Memory B cell (primary cell): ENCODE results near the gene STK17B.
"Not testable (repeated sequence)": the region's sequence is repeated elsewhere in the genome, so short reads cannot be mapped to it uniquely, and the experiment has no call there.

Source experiments
- ATAC-seq: fragments of 150-1000 bp; cut with Tn5 transposase; 2 replicates; pipeline ENCODE4 v1.10.0; 2021; ENCODE audit warnings: low read depth, mild to moderate bottlenecking, moderate library complexity
- DNase-seq, 2 donors: peaks; one replicate each; pipeline ENCODE4 v3.0.0; 2022; ENCODE audit warnings: low spot score in 2 of 2
- H3K27ac Mint-ChIP-seq: one replicate; pipeline ENCODE4 v1.8.0; 2022; ENCODE audit warnings: mild to moderate bottlenecking, moderate library complexity, mixed read lengths
- H3K27me3 Mint-ChIP-seq: one replicate; pipeline ENCODE4 v1.8.0; 2022; ENCODE audit warnings: mixed read lengths
- H3K36me3 Mint-ChIP-seq: one replicate; pipeline ENCODE4 v1.8.0; 2022; ENCODE audit warnings: mild to moderate bottlenecking, mixed read lengths
- H3K4me1 Mint-ChIP-seq: one replicate; pipeline ENCODE4 v1.8.0; 2022; ENCODE audit warnings: mixed read lengths
- H3K4me3 Mint-ChIP-seq: one replicate; pipeline ENCODE4 v1.8.0; 2022; ENCODE audit warnings: mild to moderate bottlenecking, moderate library complexity, mixed read lengths
- H3K9me3 Mint-ChIP-seq: one replicate; pipeline ENCODE4 v1.8.0; 2022; ENCODE audit warnings: mixed read lengths

The STK17B gene

DNA sequence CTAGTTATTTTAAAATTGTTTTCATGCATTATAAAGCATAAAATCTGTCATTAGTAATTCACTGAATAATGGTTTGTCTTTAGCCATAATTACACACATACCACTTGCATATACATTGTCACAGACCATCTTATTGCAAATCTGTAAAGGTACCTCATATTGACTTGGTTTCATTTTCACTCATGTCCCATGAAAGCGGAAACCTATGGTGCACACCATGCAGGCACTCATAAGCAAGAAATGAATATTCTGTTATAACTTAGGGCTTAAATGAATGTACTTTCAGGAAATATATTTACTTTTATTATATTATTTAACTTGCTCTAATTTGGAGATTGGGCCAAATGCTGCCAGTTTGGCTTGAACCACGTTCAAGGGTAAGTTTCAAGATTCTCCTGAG, 29.2 kb upstream of the STK17B start:
- no peaks in the 10 kb centered on the region for H3K36me3 Mint-ChIP-seq
- peak overlapping the region; percentile 75 for H3K4me3 Mint-ChIP-seq
- peak overlapping the region; percentile 87 for H3K27ac Mint-ChIP-seq
- ATAC-seq (peak; percentile 94), DNase-seq (no peak)
- peaks cover 21% of the 10 kb centered on the region for H3K4me1 Mint-ChIP-seq
- no peaks in the 10 kb centered on the region for H3K9me3 Mint-ChIP-seq
- no peaks in the 10 kb centered on the region for H3K27me3 Mint-ChIP-seq

GRCh38 chr2:196195758-196196157, 24.4 kb upstream of the STK17B start:
- H3K27ac Mint-ChIP-seq: peak overlapping the region; percentile 0
- no peaks in the 10 kb centered on the region for H3K36me3 Mint-ChIP-seq
- no peaks in the 10 kb centered on the region for H3K9me3 Mint-ChIP-seq
- DNase-seq: no peak
- no peaks in the 10 kb centered on the region for H3K27me3 Mint-ChIP-seq
- peaks cover 10% of the 10 kb centered on the region for H3K4me1 Mint-ChIP-seq
- no peak for ATAC-seq
- no peak overlapping the region for H3K4me3 Mint-ChIP-seq

- Mint-ChIP-seq H3K4me1 (peaks cover 8% of the 10 kb centered on the region), H3K4me3 (no peak overlapping the region), H3K27ac (no peak overlapping the region), H3K27me3 (no peaks in the 10 kb centered on the region), H3K36me3 (no peaks in the 10 kb centered on the region), H3K9me3 (no peaks in the 10 kb centered on the region)
- DNase-seq: no peak
- no peak for ATAC-seq
These were observed 23.9 kb upstream of the STK17B start for GRCh38 chr2:196195302-196195701.

- no peak for DNase-seq
- Mint-ChIP-seq H3K27ac (no peak overlapping the region), H3K9me3 (no peaks in the 10 kb centered on the region), H3K4me3 (no peak overlapping the region), H3K36me3 (no peaks in the 10 kb centered on the region), H3K27me3 (no peaks in the 10 kb centered on the region), H3K4me1 (peaks cover 11% of the 10 kb centered on the region)
- ATAC-seq: no peak
These were observed 20.2 kb upstream of the STK17B start for GRCh38 chr2:196191541-196191940.

GRCh38 chr2:196187898-196188458, 16.6 kb upstream of the STK17B start:
- Mint-ChIP-seq H3K4me3 (no peak overlapping the region), H3K4me1 (peaks cover 21% of the 10 kb centered on the region), H3K27ac (no peak overlapping the region), H3K9me3 (no peaks in the 10 kb centered on the region), H3K27me3 (no peaks in the 10 kb centered on the region), H3K36me3 (no peaks in the 10 kb centered on the region)
- DNase-seq: no peak
- ATAC-seq: no peak

DNA sequence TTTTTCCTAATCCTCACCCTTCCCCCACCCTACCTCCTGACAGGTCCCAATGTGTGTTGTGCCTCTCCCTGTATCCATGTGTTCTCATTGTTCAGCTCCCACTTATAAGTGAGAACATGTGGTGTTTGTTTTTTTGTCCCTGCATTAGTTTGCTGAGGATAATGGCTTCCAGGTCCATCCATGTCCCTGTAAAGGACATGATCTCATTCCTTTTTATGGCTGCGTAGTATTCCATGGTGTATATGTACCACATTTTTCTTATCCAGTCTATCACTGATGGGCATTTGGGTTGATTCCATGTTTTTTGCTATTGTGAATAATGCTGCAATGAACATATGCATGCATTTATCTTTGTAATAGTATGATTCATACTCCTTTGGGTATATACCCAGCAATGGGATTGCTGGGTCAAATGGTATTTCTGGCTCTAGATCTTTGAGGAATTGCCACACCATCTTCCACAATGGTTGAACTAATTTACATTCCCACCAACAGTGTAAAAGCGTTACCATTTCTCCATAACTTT, 15.9 kb upstream of the STK17B start:
- not testable (repeated sequence) for H3K4me3 Mint-ChIP-seq, ATAC-seq, DNase-seq, H3K9me3 Mint-ChIP-seq, H3K36me3 Mint-ChIP-seq, H3K27ac Mint-ChIP-seq, H3K27me3 Mint-ChIP-seq
- peaks cover 28% of the 10 kb centered on the region for H3K4me1 Mint-ChIP-seq

- Mint-ChIP-seq H3K4me1 (peaks cover 33% of the 10 kb centered on the region), H3K9me3 (no peaks in the 10 kb centered on the region), H3K4me3 (no peak overlapping the region), H3K27ac (no peak overlapping the region), H3K27me3 (no peaks in the 10 kb centered on the region), H3K36me3 (no peaks in the 10 kb centered on the region)
- ATAC-seq: peak; percentile 29
- no peak for DNase-seq
These were observed 15.0 kb upstream of the STK17B start for GRCh38 chr2:196186266-196186980.

DNA sequence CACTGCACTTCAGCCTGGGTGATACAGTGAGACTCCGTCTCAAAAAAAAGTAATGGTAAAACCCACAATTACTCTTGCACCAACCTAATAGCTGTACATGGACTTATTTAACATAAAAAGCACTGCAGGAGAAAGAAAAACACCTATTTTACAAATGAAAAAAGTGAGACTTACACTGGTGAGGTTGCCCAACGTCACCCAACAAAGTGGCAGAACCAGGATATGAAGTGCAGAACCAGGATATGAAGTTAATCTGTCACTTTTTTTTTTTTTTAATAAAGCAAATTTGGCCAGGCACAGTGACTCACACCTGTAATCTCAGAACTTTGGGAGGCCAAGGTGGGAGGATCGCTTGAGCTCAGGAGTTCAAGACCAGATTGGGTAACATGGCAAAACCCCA, 13.5 kb upstream of the STK17B start:
- no peak overlapping the region for H3K27ac Mint-ChIP-seq
- no peak overlapping the region for H3K4me3 Mint-ChIP-seq
- H3K36me3 Mint-ChIP-seq: no peaks in the 10 kb centered on the region
- H3K4me1 Mint-ChIP-seq: peaks cover 37% of the 10 kb centered on the region
- ATAC-seq (no peak), DNase-seq (no peak)
- H3K27me3 Mint-ChIP-seq: no peaks in the 10 kb centered on the region
- no peaks in the 10 kb centered on the region for H3K9me3 Mint-ChIP-seq

DNA sequence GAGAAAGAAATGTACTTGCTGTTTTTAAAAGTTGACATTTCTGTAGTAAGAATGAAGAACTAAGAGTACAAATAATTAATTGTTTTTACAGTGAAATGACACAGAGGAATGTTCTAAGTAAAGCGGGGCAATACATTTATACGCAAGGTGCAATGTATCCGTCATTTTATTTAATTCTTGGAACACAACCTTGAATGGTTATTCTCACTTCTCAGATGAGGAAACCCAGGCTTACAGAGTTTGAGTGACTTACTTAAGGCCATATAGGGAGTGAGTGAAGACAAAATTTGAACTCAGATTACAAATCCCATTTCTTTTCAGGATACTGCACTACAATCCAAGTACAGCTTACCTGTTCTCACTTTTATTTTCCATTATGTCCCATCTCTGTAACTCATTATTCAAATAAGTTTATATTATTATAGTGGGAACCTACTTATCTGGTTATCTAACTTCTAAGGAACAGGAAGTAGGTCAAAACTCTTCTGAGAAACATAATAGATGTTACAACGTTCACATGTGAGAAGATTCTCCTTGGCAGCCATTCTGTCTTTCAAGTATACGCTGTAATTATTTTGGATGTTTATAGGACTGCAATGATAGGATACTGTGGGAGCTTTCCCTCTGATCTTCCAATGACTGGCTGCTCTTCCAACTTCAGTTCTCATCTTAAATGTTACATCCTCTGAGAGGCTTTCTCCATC, 12.3 kb upstream of the STK17B start:
- ATAC-seq: no peak
- Mint-ChIP-seq H3K9me3 (no peaks in the 10 kb centered on the region), H3K27ac (peak overlapping the region; percentile 94), H3K27me3 (no peaks in the 10 kb centered on the region), H3K4me3 (peak overlapping the region; percentile 65), H3K36me3 (no peaks in the 10 kb centered on the region), H3K4me1 (peaks cover 44% of the 10 kb centered on the region)
- no peak for DNase-seq

- no peaks in the 10 kb centered on the region for H3K27me3 Mint-ChIP-seq
- H3K36me3 Mint-ChIP-seq: no peaks in the 10 kb centered on the region
- H3K9me3 Mint-ChIP-seq: no peaks in the 10 kb centered on the region
- DNase-seq: no peak
- H3K4me1 Mint-ChIP-seq: peaks cover 44% of the 10 kb centered on the region
- peak overlapping the region; percentile 65 for H3K4me3 Mint-ChIP-seq
- peak overlapping the region; percentile 94 for H3K27ac Mint-ChIP-seq
- peak; percentile 6 for ATAC-seq
These were observed 11.7 kb upstream of the STK17B start for GRCh38 chr2:196183172-196183473.

DNA sequence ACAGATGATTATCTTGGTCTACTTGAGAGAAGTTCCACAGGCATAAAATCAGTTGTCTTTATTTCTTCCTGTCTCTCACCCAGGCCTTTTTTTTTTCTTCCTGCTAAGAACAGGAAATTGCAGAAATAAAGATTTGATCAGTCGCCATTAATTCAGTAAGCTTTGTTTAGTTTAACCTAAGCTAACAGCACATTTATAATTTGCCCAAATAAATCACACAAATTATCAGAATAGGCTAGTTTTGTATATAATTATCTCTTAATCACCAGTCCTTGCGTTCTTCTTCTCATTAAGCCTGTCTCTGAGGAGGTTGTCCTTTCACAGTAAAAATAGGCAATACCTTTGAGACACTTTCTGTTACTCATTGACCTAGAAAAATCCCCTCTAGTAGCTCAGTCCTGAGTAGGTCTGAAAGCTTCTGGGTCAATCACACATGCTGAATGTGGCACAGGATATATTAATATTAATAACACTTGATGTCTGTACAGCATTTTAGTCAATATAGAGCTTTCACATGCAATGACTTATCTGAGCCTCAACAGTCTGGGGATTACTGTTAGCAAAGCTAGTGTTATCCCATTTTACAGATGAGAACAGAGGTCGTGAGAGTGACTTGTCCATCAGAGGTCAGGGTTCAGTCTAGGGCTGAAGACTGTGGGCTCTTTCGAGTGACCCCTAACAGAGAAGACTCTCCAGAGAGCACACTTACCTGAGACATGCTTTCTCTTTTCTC, 11.2 kb upstream of the STK17B start:
- H3K27ac Mint-ChIP-seq: peak overlapping the region; percentile 94
- ATAC-seq: peak; percentile 56

DNA sequence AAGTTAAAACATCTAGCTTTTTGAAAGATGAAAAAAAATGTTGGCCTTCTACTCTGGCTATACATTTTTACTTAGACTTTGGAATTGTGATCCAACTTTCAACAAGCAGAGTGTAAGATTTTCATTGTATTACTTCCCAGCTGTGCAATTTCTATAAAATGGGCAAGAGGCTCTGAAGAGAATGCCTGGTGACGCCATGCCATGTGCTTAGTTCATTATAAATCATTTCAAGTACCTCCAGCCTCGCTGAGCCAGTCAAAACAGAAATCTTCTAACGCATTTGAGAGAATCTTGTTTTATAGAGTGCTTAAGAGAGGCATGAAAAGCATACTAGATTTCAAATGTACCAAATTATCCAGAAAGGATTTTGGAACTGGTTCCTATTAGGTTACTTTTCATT, 10.1 kb upstream of the STK17B start:
- no peaks in the 10 kb centered on the region for H3K27me3 Mint-ChIP-seq
- ATAC-seq (no peak), DNase-seq (no peak)
- H3K36me3 Mint-ChIP-seq: no peaks in the 10 kb centered on the region
- H3K9me3 Mint-ChIP-seq: no peaks in the 10 kb centered on the region
- peak overlapping the region; percentile 94 for H3K27ac Mint-ChIP-seq
- peaks cover 50% of the 10 kb centered on the region for H3K4me1 Mint-ChIP-seq
- no peak overlapping the region for H3K4me3 Mint-ChIP-seq

More for the DNA sequence above, 11.2 kb upstream of the STK17B start:
- Mint-ChIP-seq H3K4me3 (peak overlapping the region; percentile 65), H3K9me3 (no peaks in the 10 kb centered on the region), H3K36me3 (no peaks in the 10 kb centered on the region), H3K4me1 (peaks cover 45% of the 10 kb centered on the region), H3K27me3 (no peaks in the 10 kb centered on the region)
- DNase-seq: no peak

DNA sequence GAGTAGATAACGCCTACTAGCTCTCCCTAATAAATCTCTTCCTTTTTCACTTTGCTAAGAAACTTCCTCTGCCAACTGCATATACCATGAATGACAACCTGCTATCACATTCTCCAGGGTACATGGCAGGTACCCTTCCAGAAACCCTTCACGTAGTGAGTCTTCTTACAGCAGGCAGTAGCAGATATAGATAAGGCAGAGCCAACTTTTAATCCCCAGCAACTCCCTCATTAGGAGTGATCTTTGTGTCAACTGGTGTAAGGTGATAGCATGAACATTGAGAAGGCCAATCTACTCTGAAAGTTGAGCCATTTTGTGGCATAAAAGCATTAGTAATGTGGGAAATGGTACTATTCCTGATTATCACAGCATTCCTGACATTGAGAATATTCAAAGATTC, 5.7 kb upstream of the STK17B start:
- H3K9me3 Mint-ChIP-seq: no peaks in the 10 kb centered on the region
- H3K4me1 Mint-ChIP-seq: peaks cover 53% of the 10 kb centered on the region
- H3K27me3 Mint-ChIP-seq: no peaks in the 10 kb centered on the region
- H3K4me3 Mint-ChIP-seq: peak overlapping the region; percentile 73
- ATAC-seq (no peak), DNase-seq (no peak)
- H3K36me3 Mint-ChIP-seq: peaks cover 2% of the 10 kb centered on the region
- peak overlapping the region; percentile 79 for H3K27ac Mint-ChIP-seq

GRCh38 chr2:196176142-196176738, 4.9 kb upstream of the STK17B start:
- peak overlapping the region; percentile 35 for H3K4me3 Mint-ChIP-seq

More at GRCh38 chr2:196176142-196176738, 4.9 kb upstream of the STK17B start:
- DNase-seq: peak in 1 of 2 donors; percentile 91
- H3K9me3 Mint-ChIP-seq: no peaks in the 10 kb centered on the region
- peaks cover 3% of the 10 kb centered on the region for H3K36me3 Mint-ChIP-seq
- ATAC-seq: peak; percentile 67
- no peaks in the 10 kb centered on the region for H3K27me3 Mint-ChIP-seq
- peaks cover 50% of the 10 kb centered on the region for H3K4me1 Mint-ChIP-seq
- peak overlapping the region; percentile 79 for H3K27ac Mint-ChIP-seq
